ENCODE results near the gene DENND4A.

DNA sequence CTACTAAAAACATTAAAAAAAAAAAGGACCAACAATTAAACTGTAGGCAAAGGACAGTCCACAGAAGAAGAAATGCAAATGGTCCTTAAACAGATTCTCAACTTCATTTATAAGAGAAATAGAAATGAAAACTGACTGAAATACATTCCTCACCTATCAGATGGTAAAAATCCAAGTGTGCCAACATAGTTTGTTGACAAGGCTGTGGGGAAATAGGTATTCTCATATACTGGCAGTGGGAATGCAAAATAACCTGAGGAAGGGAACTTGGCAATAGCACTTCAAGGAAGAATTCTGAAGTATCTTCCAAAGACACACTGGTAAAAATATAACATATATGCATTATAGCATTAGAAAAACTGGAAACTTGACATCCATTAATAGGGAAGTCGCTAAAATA lies 116.5 kb downstream of the DENND4A start:
- TF ChIP-seq, protein P1, sequence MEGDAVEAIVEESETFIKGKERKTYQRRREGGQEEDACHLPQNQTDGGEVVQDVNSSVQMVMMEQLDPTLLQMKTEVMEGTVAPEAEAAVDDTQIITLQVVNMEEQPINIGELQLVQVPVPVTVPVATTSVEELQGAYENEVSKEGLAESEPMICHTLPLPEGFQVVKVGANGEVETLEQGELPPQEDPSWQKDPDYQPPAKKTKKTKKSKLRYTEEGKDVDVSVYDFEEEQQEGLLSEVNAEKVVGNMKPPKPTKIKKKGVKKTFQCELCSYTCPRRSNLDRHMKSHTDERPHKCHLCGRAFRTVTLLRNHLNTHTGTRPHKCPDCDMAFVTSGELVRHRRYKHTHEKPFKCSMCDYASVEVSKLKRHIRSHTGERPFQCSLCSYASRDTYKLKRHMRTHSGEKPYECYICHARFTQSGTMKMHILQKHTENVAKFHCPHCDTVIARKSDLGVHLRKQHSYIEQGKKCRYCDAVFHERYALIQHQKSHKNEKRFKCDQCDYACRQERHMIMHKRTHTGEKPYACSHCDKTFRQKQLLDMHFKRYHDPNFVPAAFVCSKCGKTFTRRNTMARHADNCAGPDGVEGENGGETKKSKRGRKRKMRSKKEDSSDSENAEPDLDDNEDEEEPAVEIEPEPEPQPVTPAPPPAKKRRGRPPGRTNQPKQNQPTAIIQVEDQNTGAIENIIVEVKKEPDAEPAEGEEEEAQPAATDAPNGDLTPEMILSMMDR (IDR thresholded peaks at IDR 0.05), result no peak
- TF ChIP-seq POLR2A (IDR thresholded peaks at IDR 0.05) (no peak), POLR2AphosphoS5 (IDR thresholded peaks at IDR 0.05) (no peak)
